ENCODE measurements around the gene PRELP.
"Not testable (repeated sequence)": the region's sequence is repeated elsewhere in the genome, so short reads cannot be mapped to it uniquely, and the experiment has no call there.

PRELP gene

DNA sequence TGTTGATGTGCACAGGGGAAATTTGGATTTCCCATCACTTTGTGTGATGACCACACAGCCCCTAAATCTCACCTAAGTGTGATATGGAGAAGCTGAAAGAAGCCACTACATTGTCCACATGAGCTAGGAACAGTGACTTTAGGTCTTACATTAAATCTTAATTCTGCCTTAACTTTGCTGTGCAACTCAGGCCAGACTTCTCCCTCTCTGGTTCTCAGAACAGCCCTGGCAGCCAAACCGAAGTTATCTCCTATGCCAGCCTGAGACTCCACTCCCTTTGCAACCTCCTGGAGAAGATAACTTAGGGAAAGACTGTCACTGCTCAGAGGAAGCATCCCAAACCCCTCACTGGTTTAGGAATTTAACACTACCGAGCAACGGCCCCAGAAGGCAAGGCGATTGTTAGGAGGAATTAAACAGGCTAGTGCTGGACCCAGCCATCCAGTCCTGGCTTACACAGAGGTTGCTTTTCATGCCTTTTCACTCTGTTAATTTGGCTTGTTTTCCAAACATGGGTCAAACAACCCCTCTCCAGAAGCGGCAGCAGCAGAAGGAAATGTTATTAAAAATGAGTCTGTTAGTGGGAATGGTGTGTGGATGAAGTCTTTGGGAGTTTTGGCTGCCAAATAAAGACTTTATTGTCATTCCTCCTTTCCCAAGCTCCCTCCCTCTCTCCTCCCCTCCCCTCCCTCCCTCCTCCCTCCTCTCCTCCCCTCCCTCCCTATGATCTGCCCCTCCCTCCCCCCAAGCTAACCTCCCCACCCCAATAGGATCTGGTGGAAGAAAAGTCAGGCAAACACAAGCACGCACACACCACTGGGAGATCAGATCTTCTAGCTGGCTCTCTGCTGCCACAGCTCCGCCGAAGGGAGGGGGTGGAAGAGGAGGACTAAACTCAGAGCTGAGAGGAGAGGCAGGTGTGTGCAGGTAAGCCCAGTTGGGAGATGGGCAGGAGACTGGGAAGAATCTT, at the start of gene PRELP:
Gene PRELP (plus strand): TSS at position 795 of the 970 bp plus-strand sequence. CDS start 7,379 bp downstream, outside the sequence.
- in situ Hi-C loops (cut with MboI; ENCODE audit: low sequenced_read_pairs): loop anchor here (25.0 kb wide), 1 partner anchor 438 kb away; the partner anchor contains the start of gene PPFIA4

GRCh38 chr1:203426366-203426765, 49.2 kb upstream of the PRELP start:
- in situ Hi-C loops (cut with MboI; ENCODE audit: low sequenced_read_pairs): no loop called here

DNA sequence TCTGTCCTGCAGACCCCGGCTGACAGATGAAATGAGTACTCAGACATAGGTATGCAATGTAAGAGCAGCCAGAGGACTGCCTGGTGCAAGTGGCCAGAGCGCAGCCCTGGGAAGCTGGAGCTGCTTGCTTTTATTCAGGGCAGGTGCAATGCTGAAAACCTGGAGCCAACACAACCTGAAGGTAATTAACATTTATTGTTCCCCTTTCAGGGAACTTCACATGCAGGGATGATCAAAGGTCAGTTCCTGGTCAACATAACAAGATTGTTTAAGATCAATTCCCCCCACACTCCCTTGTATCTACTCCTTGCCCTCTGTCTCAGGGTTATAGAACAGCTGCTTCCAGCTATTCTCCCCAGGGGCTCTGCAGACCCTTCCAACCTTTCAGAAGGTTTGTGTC, 48.7 kb upstream of the PRELP start:
- in situ Hi-C loops (cut with MboI; ENCODE audit: low sequenced_read_pairs): no loop called here

GRCh38 chr1:203427451-203427850, 48.2 kb upstream of the PRELP start:
- in situ Hi-C loops (cut with MboI; ENCODE audit: low sequenced_read_pairs): no loop called here

GRCh38 chr1:203428981-203429599, 46.5 kb upstream of the PRELP start:
- in situ Hi-C loops (cut with MboI; ENCODE audit: low sequenced_read_pairs): no loop called here

GRCh38 chr1:203435615-203436014, 40.0 kb upstream of the PRELP start:
- in situ Hi-C loops (cut with MboI; ENCODE audit: low sequenced_read_pairs): no loop called here

DNA sequence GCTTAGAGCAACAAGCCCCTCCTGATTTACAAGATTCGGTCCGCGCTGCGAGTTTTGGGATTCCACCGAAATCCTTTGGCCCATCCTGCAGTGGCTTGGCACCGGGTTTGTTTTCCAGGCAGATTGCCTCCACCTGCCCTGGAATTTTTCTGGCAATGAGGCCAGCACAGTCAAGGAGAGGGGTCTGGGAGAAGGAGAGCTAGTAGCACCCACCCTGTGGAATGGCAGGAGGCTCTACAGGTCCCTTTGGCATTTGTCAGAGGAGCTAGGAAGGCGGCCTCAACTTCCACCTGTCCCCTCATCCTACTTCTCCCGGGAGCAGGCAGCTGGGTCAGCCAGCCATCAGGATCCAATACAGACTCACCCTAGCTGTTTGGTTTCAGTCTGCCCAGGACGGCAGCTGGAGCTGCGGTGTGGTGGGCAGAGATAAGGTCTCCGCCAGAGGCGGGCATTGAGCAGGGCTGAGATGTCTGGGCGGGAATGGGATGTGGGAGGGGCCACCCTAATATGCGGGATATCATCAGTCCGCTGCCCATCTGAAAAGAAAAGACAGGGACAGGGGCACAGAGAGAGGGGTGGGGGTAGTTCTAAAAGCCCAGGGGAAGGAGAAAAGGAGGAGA, 37.8 kb upstream of the PRELP start:
- in situ Hi-C loops (cut with MboI; ENCODE audit: low sequenced_read_pairs): no loop called here

- in situ Hi-C loops (cut with MboI; ENCODE audit: low sequenced_read_pairs): no loop called here
Observed at GRCh38 chr1:203439131-203439730, 36.4 kb upstream of the PRELP start.

GRCh38 chr1:203440771-203441170, 34.8 kb upstream of the PRELP start:
- in situ Hi-C loops (cut with MboI; ENCODE audit: low sequenced_read_pairs): no loop called here

DNA sequence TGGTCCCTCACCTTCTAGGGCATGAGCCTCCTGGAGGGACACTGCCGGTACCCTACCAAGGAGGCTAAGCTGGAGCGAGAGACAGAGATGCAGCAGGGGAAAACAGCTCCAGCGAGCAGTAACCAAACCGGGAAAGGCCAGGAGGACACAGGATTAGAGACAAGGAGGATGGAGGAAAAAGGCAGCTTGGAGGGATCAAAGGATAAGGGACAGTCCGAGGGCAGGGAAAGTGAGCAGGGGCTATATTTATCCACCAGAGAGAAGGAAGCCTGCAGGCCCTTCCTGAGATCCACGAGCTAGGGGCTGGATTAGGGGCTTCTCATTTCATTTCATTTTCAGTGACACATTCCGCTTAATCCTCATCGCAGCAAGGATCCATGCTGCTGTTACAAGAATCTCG, 33.8 kb upstream of the PRELP start:
- in situ Hi-C loops (cut with MboI; ENCODE audit: low sequenced_read_pairs): no loop called here

- in situ Hi-C loops (cut with MboI; ENCODE audit: low sequenced_read_pairs): no loop called here
Observed at GRCh38 chr1:203442821-203443220, 32.8 kb upstream of the PRELP start.

GRCh38 chr1:203443296-203443695, 32.3 kb upstream of the PRELP start:
- in situ Hi-C loops (cut with MboI; ENCODE audit: low sequenced_read_pairs): no loop called here

GRCh38 chr1:203444171-203444576, 31.4 kb upstream of the PRELP start:
- in situ Hi-C loops (cut with MboI; ENCODE audit: low sequenced_read_pairs): no loop called here

DNA sequence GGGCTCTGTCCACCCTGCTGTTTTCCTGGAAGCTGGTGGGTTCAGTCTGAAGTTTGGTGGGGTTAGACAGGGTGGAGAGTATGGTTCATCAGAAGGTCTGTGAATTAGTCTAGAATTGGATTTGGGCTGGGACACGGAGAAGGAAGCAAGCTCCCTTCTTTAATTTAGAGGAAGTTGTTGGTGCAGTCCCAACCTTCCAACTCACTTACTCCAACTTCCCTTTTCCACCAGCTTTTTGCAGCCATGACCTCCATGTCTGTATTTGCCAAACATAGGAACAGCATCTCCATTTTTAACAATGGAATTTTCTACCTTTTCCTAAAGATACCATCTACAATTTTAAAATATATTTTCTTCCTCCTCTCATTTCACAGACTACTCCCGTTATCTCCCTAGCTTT, 28.5 kb upstream of the PRELP start:
- in situ Hi-C loops (cut with MboI; ENCODE audit: low sequenced_read_pairs): no loop called here

DNA sequence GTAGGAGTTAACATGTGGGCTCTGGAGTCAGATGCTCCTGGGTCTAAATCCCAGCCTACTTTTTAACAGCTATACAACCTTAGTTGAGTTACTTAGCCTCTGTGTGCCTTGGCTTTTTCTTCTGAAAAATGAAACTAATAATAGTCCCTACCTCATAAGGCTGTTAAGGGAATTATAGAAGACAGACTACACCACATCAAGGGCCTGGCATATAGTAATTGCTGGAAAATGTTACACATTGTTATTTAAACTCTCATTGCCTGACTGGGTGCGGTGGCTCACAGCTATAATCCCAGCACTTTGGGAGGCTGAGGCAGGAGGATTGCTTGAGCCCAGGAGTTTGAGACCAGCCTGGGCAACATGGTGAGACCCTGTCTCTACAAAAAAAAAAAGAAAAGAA, 28.0 kb upstream of the PRELP start:
- in situ Hi-C loops (cut with MboI; ENCODE audit: low sequenced_read_pairs): not testable (repeated sequence)

DNA sequence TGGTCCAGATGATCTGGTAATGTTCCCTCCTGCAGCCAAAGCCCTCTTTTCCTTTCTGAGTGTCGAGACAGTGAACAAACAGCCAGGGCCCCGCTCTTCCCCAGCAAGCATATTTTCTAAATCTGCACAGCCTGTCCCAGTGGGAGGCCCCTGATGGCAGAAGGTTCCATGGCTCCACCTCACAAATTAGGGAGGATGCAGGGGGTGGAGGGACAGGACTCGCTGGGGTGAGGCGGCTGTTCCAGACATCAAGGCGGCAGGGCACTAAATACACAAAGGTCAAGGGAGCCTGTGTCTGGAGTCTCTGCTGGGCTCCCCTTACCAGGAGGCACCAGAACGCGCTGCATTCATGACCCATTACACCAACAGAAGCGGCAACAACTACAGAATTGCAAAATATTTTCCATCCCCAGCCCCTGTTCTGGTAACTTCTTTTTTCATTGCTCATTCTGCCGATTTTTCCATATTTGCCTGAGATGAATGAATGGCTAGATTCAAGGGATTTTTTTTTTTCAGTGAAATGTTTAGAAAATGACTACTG, 27.0 kb upstream of the PRELP start:
- in situ Hi-C loops (cut with MboI; ENCODE audit: low sequenced_read_pairs): no loop called here

- in situ Hi-C loops (cut with MboI; ENCODE audit: low sequenced_read_pairs): no loop called here
Observed at GRCh38 chr1:203450001-203450400, 25.6 kb upstream of the PRELP start.

GRCh38 chr1:203450479-203451149, 25.0 kb upstream of the PRELP start:
- in situ Hi-C loops (cut with MboI; ENCODE audit: low sequenced_read_pairs): no loop called here

DNA sequence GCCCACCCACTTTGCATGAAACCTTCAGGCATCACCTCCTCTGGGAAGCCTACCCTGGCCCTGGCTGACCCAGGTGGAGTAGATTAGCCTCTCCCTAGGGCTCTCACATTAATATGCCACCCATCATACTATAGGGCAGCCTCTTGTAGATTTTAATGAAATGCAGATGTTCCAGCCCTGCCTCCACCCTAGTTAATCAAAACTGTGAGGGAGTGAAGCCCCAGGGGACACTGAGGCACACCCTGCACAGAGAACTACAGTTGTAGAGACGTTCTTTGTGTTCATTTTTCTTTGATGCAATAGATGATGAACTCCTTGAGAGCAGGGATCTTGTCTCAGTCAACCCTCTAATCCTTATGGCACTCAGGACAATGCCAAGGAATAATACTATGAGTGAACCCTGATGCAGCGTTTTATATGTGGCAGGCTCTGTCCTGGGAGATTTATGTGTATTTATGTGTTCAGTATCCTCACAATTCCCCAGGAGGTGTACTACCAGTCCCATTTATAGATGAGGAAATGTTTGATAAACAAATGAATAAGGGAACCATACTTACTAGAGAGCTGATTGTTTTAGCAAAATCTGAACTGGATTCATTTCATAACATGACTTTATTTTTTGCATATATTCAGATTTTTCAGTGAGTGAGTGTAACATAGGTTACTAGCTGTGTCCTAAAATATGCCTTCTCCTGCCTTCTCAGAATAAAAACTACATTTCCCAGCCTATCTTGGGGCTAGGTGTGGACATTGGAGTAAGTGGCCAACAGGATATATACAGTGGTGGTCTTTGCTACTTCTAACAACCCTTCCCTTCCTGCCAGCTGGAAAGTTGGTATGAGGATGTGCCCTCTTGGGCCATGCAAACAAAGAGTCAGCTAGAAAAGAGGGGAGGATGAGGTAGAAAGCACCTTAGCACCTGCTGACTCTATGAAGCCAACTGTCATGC, 23.5 kb upstream of the PRELP start:
- in situ Hi-C loops (cut with MboI; ENCODE audit: low sequenced_read_pairs): no loop called here

All from HL-60/S4 (cell line).